Melanocyte of skin (primary cell): ENCODE measurements around the gene MRPL45. TPM values are rescaled to one million over a fixed set of nuclear protein-coding genes. Genes with fewer than 3 reads are reported as not detected.

Experiments used
- total RNA-seq, 2 donors: library from RNA; depleted of rRNA; stranded (reverse); fragments of >200 nt; gene quantifications; 2 replicates each; pipeline ENCODE4 v1.2.3, GENCODE V29; 2012

The MRPL45 gene
- 10 to 100 TPM; 24.1 to 37.6 TPM for total RNA-seq

DNA sequence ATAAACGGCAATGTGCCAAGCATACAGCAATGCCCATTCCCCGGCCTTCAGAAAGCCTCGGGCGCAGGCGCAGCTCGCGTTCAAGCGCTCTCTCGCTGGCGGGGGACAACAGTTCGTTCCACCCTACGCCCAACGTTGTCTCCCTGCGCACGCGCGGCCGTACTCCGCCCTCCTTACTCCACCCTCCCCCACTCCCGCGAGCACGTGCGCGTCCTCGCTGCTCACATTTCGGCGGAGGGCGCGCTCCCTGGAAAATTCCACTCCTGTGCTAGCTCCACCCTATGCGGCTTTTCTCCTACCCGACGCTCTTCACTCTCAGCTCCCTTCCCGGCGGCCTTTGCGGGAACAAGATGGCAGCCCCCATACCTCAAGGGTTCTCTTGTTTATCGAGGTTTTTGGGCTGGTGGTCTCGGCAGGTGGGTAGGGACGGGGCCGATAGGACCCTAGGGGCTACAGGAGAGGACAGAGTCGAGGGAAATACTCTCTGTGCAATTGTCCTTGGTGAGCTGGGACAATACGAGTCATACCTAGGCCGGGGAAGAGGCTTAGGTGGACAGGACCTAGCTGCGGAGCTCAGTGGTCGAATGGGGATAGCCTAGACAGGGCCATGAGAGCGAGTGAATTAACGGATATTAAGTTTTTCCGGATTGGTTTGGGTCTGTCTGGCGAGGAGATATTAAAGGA is at the start of gene MRPL45:
TSS of gene MRPL45 (plus strand) at position 335 of the 684 bp plus-strand sequence. CDS start at position 351, 16 bp downstream.

DNA sequence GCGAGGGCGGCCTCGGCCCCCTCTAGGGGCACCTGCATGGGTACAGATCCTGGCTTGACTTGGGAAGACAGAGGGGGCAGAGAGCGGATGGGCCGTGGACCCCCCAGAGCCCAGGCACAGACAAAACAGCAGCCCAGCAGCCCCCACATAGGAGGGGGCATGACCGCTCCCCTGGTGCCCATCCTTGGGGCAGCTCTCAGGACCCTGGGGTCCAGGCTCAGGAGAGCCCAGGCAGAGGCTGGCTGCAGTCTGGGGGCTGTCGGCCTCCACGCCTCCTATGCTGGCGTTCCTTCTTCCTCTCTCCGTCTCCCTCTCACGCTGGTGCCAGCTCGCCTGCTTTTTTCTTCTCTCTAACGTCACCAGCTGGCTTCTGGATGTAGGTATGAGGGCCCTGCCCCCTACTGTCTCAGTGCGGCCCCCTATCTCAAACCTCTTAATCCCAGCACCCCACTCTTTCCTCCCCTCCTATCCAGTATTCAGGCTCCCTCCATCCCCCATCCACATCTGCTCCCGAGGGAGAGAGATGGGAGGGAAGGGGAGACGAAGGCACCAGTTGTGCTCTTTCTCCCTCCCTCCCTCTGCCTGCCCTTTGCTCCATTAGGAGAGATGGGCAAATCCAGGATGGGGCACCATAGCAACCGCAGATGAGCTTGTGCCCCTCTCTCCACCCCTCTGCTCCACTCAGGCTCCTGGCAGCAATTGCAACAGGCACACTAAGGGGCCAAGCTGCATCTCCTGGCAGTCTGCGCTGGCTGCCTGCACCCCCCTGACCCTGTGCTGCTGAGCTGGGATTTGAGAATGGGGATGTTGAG is 46.8 kb downstream of the MRPL45 start, which contains the start of gene GPR179:
TSS of gene GPR179 (minus strand) at position 349 of the 812 bp plus-strand sequence. CDS start at position 182, 167 bp downstream.

DNA sequence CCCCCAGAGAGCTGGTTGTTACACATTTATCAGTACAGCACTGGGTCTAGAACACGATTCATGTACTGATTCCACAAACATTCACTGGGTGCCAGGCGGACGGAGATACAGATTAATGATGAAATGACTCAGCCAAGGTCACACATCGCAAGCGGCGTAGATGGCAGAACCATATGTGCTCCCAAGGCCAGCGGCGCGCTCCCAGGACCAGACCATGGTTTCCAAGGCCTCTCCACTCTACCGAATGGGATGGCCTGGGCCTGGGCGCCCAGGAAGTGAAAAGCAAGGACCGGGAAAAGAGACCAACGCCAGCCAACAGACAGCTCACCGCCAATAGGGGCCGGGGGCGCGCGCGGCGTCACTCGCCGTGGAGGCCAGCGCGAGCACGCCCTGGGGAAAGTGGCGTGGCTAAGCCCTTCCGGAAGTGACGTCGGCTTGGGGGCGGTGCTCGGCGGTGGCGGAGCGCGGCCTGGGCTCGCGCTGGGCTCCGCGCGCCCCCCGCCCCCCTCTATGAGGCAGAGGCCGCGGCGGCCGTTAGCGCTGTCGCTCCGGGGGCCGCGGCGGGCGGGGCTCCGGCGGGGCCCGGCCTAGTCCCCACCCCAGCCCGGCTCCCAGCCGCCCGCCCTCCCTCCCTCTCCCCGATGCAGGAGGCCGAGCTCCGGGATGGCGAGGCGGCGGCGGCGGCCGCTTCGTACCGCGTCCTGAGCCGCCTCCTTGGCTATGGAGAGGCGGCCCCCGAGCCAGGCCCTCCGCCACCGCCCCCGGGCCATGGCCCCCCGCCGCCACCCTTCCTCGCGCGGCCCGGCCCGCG is 54.6 kb downstream of the MRPL45 start, which contains the start of gene SOCS7:
TSS of gene SOCS7 (plus strand) at position 433 of the 811 bp plus-strand sequence. CDS start at position 642, 209 bp downstream.

Other genes starting within 250 kb of the MRPL45 start
- gene TBC1D3C, start 228.5 kb upstream of the MRPL45 start, total RNA-seq, result not detected
- under 1 TPM in 1 of 2 donors, not detected in 1; 0.67 TPM for gene TBC1D3E, start 169.2 kb upstream of the MRPL45 start, total RNA-seq
- not detected for gene TBC1D3, start 104.6 kb upstream of the MRPL45 start, total RNA-seq
- gene GPR179, start 46.8 kb downstream of the MRPL45 start, total RNA-seq, result under 1 TPM in 1 of 2 donors, not detected in 1; under 0.01 TPM
- gene SOCS7, start 54.7 kb downstream of the MRPL45 start, total RNA-seq, result 10 to 100 TPM; 14.0 to 20.0 TPM
- gene ARHGAP23, start 131.3 kb downstream of the MRPL45 start, total RNA-seq, result 1 to 10 TPM; 6.0 to 10.0 TPM